ENCODE results near the gene MAD1L1. TPM values are rescaled to one million over a fixed set of nuclear protein-coding genes. Genes with fewer than 3 reads are reported as not detected.
"Not testable (repeated sequence)": the region's sequence is repeated elsewhere in the genome, so short reads cannot be mapped to it uniquely, and the experiment has no call there.

Gene MAD1L1
- total and polyA plus RNA-seq, 4 donors = 29.3 to 44.1 (median 35.8) TPM

DNA sequence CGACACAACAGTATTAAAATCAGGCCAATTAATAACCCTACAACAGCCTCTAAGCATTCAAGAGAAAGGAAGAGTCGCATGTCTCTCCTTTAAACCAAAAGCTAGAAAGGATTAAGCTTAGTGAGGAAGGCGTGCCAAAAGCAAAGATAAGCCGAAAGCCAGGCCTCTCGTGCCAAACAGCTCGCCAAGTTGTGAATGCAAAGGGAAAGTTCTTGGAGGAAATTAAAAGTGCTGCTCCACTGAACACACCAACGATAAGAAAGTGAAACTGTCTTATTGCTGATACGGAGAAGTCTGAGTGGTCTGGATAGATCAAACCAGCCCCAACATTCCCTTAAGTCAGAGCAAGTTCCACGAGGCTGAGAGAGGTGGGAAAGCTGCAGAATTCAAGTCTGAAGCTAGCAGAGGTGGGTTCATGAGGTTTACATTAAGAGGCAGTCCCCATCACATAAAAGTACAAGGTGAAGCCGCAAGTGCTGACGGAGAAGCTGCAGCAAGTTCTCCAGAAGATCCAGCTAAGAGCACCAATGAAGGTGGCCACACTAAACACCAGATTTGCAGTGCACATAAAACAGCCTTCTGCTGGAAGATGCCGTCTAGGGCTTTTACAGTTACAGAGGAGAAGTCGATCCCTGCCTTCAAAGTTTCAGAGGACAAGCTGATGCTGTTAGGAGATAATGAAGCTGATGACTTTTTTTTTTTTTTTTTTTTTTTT lies 194.8 kb downstream of the MAD1L1 start:
- Histone ChIP-seq H3K4me3 (ENCODE audit: low read depth, low read length) (no peak overlapping the region), H3K27me3 (ENCODE audit: control insufficient read depth, insufficient read depth, low read length) (no peaks in the 10 kb centered on the region), H3K4me1 (ENCODE audit: control insufficient read depth, insufficient read depth, low read length) (peaks cover 24% of the 10 kb centered on the region), H3K9me3 (ENCODE audit: control insufficient read depth, insufficient read depth, low read length) (peaks cover 1% of the 10 kb centered on the region), H3K36me3 (ENCODE audit: control insufficient read depth, insufficient read depth, low read length) (peaks cover 18% of the 10 kb centered on the region), H3K27ac (ENCODE audit: low read depth, low read length) (no peak overlapping the region)
- peak in 1 of 6 donors; percentile 85 for DNase-seq (ENCODE audit: low read depth in 4 of 6, low spot score in 6 of 6)
- WGBS (ENCODE audit: insufficient coverage) = 80% methylated on average over 1 of the region's 13 CpGs

DNA sequence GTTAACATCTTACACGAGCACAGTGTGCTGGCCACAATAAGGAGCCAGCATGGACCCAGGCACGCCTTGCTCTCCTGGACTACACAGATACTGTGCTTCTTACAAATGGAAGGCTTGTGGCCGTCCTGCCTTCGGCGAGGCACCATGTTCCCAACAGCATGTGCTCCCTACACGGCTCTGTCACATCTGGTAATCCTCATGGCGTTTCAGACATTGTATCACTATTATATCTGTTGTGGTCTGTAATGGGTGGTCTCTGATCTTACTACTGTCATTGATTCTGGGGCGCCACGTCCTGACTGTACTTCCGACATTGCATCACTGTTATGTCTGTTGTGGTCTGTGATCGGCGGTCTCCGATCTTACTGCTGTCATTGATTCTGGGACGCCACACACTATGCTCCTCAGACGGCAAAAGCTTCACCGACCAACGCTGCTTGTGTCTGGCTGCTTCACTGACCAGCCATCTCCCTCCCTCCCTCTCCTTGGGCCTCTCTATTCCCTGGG lies 195.4 kb downstream of the MAD1L1 start:
- no peak for DNase-seq (ENCODE audit: low read depth in 4 of 6, low spot score in 6 of 6)
- H3K27me3 ChIP-seq (ENCODE audit: control insufficient read depth, insufficient read depth, low read length) = no peaks in the 10 kb centered on the region
- peaks cover 31% of the 10 kb centered on the region for H3K4me1 ChIP-seq (ENCODE audit: control insufficient read depth, insufficient read depth, low read length)
- no peaks in the 10 kb centered on the region for H3K9me3 ChIP-seq (ENCODE audit: control insufficient read depth, insufficient read depth, low read length)
- H3K4me3 ChIP-seq (ENCODE audit: low read depth, low read length) = no peak overlapping the region
- WGBS (ENCODE audit: insufficient coverage) = 50% methylated on average over 6 of the region's 17 CpGs
- H3K27ac ChIP-seq (ENCODE audit: low read depth, low read length) = no peak overlapping the region
- H3K36me3 ChIP-seq (ENCODE audit: control insufficient read depth, insufficient read depth, low read length) = peaks cover 13% of the 10 kb centered on the region

DNA sequence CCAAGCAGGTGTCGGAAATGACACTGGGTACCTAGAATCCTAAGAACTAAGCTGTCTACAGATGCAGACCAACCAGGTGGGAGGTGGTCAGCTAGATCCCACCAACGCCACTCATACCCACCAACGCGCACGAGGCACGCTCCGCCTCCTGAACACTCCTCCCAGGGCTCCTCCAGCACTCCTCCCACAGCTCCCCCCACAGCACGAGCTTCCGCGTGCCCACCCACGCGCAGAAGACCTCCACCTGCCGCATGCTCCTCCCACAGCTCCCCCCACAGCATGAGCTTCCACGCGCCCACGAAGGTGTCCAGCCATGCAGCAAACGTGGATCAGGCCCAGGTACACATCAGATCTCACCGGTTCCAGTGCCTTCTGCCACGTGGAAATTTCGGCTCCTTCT lies 196.0 kb downstream of the MAD1L1 start:
- Histone ChIP-seq H3K9me3 (ENCODE audit: control insufficient read depth, insufficient read depth, low read length) (no peaks in the 10 kb centered on the region), H3K4me1 (ENCODE audit: control insufficient read depth, insufficient read depth, low read length) (peaks cover 36% of the 10 kb centered on the region), H3K4me3 (ENCODE audit: low read depth, low read length) (no peak overlapping the region), H3K27ac (ENCODE audit: low read depth, low read length) (no peak overlapping the region), H3K27me3 (ENCODE audit: control insufficient read depth, insufficient read depth, low read length) (no peaks in the 10 kb centered on the region), H3K36me3 (ENCODE audit: control insufficient read depth, insufficient read depth, low read length) (peaks cover 8% of the 10 kb centered on the region)
- no peak for DNase-seq (ENCODE audit: low read depth in 4 of 6, low spot score in 6 of 6)
- 92% methylated on average over 17 of the region's 20 CpGs for WGBS (ENCODE audit: insufficient coverage)

DNA sequence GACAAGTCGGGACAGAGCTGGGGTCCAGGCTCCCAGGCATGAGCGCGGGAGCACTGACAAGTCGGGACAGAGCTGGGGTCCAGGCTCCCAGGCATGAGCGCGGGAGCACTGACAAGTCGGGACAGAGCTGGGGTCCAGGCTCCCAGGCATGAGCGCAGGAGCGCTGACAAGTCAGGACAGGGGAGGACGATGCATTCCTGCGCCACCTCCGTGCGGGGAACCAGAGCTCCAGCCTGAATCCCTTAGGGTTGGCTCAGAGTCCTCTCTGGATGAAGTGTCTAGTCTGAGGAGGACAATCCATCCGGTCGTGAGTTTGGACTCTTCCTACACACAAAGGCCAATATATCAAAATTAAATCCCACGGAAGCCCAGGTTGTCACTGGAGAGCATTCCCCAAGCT lies 196.5 kb downstream of the MAD1L1 start:
- 96% methylated on average over 9 of the region's 16 CpGs for WGBS (ENCODE audit: insufficient coverage)
- not testable (repeated sequence) for DNase-seq (ENCODE audit: low read depth in 4 of 6, low spot score in 6 of 6); H3K27ac ChIP-seq (ENCODE audit: low read depth, low read length)

DNA sequence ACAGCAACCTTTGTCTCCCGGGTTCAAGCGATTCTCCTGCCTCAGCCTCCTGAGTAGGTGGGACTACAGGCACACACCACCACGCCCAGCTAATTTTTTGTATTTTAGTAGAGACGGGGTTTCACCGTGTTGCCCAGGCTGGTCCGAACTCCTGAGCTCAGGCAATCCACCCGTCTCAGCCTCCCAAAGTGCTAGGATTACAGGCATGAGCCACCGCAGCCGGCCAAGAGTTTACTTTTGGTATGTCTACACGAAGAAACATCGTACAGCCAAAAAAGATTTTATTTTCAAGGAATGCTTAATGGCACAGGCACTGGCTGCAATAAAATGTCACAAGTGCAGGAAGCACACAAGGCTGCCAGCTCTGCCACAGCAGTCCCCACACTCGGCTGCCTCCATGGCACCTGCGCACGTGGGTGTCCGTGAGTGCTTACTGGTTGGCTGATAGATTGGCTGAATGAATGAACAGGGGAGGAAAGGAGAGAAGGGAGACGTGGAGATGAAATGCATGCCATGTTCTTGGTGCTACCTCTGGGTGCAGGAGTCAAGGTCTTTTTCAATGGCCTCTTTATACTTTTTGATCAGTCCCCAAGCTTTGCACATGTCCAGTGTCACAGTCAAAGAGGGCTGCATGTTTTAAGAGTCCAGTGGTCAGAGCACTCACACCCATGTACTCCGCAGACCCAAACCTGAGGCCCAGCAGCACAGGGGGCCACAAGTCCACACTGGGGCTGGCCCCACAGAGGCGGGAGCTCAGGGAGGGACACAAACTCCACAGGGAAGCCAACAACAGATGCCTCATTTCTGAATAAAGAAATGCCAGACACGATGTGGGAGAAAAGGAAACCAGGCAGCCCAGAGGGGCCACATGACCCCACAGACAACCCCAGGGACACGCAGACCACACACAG lies 198.2 kb downstream of the MAD1L1 start:
- H3K36me3 ChIP-seq (ENCODE audit: control insufficient read depth, insufficient read depth, low read length) = peaks cover 6% of the 10 kb centered on the region
- DNase-seq (ENCODE audit: low read depth in 4 of 6, low spot score in 6 of 6) = no peak
- H3K4me1 ChIP-seq (ENCODE audit: control insufficient read depth, insufficient read depth, low read length) = peaks cover 48% of the 10 kb centered on the region
- H3K27ac ChIP-seq (ENCODE audit: low read depth, low read length) = no peak overlapping the region
- H3K27me3 ChIP-seq (ENCODE audit: control insufficient read depth, insufficient read depth, low read length) = no peaks in the 10 kb centered on the region
- no peak overlapping the region for H3K4me3 ChIP-seq (ENCODE audit: low read depth, low read length)
- WGBS (ENCODE audit: insufficient coverage) = 87% methylated on average over 15 of the region's 20 CpGs
- H3K9me3 ChIP-seq (ENCODE audit: control insufficient read depth, insufficient read depth, low read length) = no peaks in the 10 kb centered on the region

More for the DNA sequence above, 196.5 kb downstream of the MAD1L1 start:
- not testable (repeated sequence) for H3K9me3 ChIP-seq (ENCODE audit: control insufficient read depth, insufficient read depth, low read length); H3K36me3 ChIP-seq (ENCODE audit: control insufficient read depth, insufficient read depth, low read length); H3K27me3 ChIP-seq (ENCODE audit: control insufficient read depth, insufficient read depth, low read length); H3K4me3 ChIP-seq (ENCODE audit: low read depth, low read length)
- peaks cover 41% of the 10 kb centered on the region for H3K4me1 ChIP-seq (ENCODE audit: control insufficient read depth, insufficient read depth, low read length)

DNA sequence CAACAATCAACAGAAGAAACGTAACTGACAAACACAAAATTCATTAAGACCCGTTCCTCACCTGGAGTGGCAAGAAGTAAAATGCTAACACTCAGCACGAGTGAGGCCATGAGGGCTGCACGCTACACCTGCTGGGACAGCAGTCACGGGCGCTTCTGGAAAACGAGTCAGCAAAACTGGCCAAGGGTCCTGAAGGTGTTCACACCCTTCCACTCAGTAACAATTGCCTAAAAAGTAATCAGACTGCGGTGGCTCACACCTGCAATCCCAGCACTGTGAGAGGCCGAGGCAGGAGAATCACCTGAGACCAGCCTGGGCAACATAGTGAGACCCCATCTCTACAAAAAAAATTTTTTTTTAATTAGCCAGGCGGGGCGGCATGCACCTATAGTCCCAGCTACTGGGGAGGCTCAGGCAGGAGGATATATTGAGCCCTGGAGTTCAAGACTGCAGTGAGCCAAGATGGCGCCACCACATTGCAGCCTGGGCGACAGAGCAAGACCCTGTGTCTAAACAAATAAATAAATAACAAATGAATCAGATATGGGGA lies 199.1 kb downstream of the MAD1L1 start:
- WGBS (ENCODE audit: insufficient coverage) = 87% methylated on average over 9 of the region's 13 CpGs
- no peak for DNase-seq (ENCODE audit: low read depth in 4 of 6, low spot score in 6 of 6)
- Histone ChIP-seq H3K36me3 (ENCODE audit: control insufficient read depth, insufficient read depth, low read length) (peaks cover 6% of the 10 kb centered on the region), H3K4me3 (ENCODE audit: low read depth, low read length) (no peak overlapping the region), H3K27ac (ENCODE audit: low read depth, low read length) (no peak overlapping the region), H3K9me3 (ENCODE audit: control insufficient read depth, insufficient read depth, low read length) (no peaks in the 10 kb centered on the region), H3K27me3 (ENCODE audit: control insufficient read depth, insufficient read depth, low read length) (no peaks in the 10 kb centered on the region), H3K4me1 (ENCODE audit: control insufficient read depth, insufficient read depth, low read length) (peaks cover 48% of the 10 kb centered on the region)

DNA sequence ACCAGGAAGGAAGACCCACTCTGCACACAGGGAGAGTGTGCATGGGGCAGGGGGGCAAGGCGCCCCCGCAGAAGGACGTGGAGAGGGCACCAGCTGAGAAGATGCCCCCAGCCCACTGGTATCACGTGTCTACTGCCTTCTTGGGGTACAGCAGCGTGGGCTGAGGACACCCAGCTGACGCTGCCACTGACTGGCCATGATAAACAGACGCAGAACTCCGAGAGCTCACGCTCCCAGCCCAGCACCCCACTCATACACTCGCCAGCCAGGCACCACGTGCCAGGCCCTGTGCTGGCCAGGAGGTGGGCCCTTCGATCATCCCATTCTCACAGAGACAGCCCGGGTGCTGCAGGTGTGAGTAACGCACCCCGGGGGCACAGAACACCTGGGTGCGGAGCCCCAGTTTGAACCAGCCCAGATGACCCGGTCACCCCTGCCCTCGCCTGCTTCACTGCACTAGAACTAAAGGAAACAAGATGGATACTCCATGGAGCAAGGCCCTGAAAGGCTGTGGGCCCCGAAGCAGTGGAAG lies 199.8 kb downstream of the MAD1L1 start:
- H3K36me3 ChIP-seq (ENCODE audit: control insufficient read depth, insufficient read depth, low read length) = peaks cover 6% of the 10 kb centered on the region
- H3K27ac ChIP-seq (ENCODE audit: low read depth, low read length) = no peak overlapping the region
- peaks cover 45% of the 10 kb centered on the region for H3K4me1 ChIP-seq (ENCODE audit: control insufficient read depth, insufficient read depth, low read length)
- no peak for DNase-seq (ENCODE audit: low read depth in 4 of 6, low spot score in 6 of 6)
- H3K9me3 ChIP-seq (ENCODE audit: control insufficient read depth, insufficient read depth, low read length) = no peaks in the 10 kb centered on the region
- H3K4me3 ChIP-seq (ENCODE audit: low read depth, low read length) = no peak overlapping the region
- H3K27me3 ChIP-seq (ENCODE audit: control insufficient read depth, insufficient read depth, low read length) = no peaks in the 10 kb centered on the region
- 83% methylated on average over 18 of the region's 19 CpGs for WGBS (ENCODE audit: insufficient coverage)

DNA sequence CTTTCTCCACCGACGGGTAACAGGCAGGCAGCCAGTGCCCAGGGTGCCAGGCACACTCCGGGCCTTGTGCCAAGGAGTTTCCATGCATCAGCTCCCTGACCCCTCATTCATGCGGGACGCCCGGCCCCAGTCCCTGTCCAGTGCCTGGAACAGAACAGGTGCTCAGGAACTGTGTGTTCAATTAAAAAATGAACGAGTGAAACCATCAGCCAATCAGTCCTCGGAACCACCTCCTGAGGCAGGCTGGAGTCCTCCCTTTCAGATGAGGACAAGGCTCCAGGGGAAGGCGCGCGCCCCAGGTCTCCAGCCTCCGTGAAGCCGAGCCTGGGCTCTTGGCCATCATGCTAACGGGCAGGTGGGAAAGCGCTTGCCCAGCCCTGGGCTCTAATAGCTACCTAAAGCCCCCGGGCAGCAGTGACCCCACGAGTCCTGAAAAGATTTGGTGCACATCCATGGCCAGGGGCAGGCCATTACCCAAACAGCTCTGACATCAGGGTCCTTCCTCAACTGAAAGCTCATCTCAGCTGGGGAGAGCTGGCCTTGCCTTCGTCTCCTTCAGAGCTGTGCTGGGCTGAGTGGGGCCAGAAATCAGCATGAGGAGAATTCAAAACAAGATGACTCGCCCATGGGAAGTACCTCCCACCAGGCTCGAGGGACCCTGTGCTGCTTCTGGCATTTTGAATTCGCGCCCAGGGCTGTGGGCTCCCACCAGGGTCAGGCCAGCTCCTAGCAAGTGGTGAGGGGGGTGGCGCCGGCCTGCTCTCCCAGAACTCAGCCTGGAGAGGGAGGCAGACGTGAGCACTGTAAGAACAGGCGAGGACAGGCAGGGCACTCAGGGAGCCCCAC lies 200.5 kb downstream of the MAD1L1 start:
- no peak overlapping the region for H3K27ac ChIP-seq (ENCODE audit: low read depth, low read length)
- H3K27me3 ChIP-seq (ENCODE audit: control insufficient read depth, insufficient read depth, low read length) = no peaks in the 10 kb centered on the region
- H3K4me1 ChIP-seq (ENCODE audit: control insufficient read depth, insufficient read depth, low read length) = peaks cover 42% of the 10 kb centered on the region
- 61% methylated on average over 23 of the region's 26 CpGs for WGBS (ENCODE audit: insufficient coverage)
- no peaks in the 10 kb centered on the region for H3K9me3 ChIP-seq (ENCODE audit: control insufficient read depth, insufficient read depth, low read length)
- H3K36me3 ChIP-seq (ENCODE audit: control insufficient read depth, insufficient read depth, low read length) = peaks cover 6% of the 10 kb centered on the region
- H3K4me3 ChIP-seq (ENCODE audit: low read depth, low read length) = no peak overlapping the region
- peak in 1 of 6 donors; percentile 53 for DNase-seq (ENCODE audit: low read depth in 4 of 6, low spot score in 6 of 6)

DNA sequence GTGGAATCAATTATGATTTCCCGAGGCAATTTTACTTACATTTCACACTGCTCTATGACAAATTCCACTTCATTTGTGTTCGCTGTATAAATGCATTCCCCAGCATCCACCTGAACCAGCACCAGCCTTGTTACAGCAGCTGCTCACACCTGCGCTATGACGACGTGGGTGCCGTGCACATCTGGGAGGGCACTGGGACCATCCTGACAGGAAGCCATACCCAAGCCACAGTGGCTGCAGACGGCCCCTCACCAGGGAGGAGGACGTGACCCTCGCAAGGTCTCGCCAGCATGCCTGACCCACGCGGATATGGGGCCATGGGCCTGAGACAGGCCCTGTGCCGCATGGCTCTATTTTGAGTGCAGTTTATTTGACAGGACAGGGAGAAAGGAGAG lies 201.3 kb downstream of the MAD1L1 start:
- Histone ChIP-seq H3K27me3 (ENCODE audit: control insufficient read depth, insufficient read depth, low read length) (no peaks in the 10 kb centered on the region), H3K27ac (ENCODE audit: low read depth, low read length) (no peak overlapping the region), H3K36me3 (ENCODE audit: control insufficient read depth, insufficient read depth, low read length) (peaks cover 4% of the 10 kb centered on the region), H3K4me3 (ENCODE audit: low read depth, low read length) (no peak overlapping the region), H3K9me3 (ENCODE audit: control insufficient read depth, insufficient read depth, low read length) (no peaks in the 10 kb centered on the region), H3K4me1 (ENCODE audit: control insufficient read depth, insufficient read depth, low read length) (peaks cover 39% of the 10 kb centered on the region)
- whole genome bisulfite sequencing (ENCODE audit: insufficient coverage) = 80% methylated on average over 12 of the region's 13 CpGs
- peak in 1 of 6 donors; percentile 63 for DNase-seq (ENCODE audit: low read depth in 4 of 6, low spot score in 6 of 6)

Data from spinal cord (tissue), 10 donors.